SU-DHL-6 (cell line): ENCODE results near the gene GAMT.

Experiments
- EZH2phosphoT487 ChIP-seq: fragments of 200-600 bp; sonication (generic), shearing (Covaris generic); conservative IDR thresholded peaks from 2 replicates; pipeline ENCODE4 v1.6.1; 2018; ENCODE audit warnings: mild to moderate bottlenecking, antibody characterized with exemption, low read length, moderate library complexity, mixed read lengths
- TF ChIP-seq, protein P1 (sequence below): fragments of 200-600 bp; sonication (generic); IDR thresholded peaks from one replicate; pipeline ENCODE4 v1.5.1; 2017; ENCODE audit warnings: antibody characterized with exemption, mild to moderate bottlenecking, low read length, moderate library complexity; ENCODE audit not compliant: insufficient read depth, poor library complexity, severe bottlenecking

DNA sequence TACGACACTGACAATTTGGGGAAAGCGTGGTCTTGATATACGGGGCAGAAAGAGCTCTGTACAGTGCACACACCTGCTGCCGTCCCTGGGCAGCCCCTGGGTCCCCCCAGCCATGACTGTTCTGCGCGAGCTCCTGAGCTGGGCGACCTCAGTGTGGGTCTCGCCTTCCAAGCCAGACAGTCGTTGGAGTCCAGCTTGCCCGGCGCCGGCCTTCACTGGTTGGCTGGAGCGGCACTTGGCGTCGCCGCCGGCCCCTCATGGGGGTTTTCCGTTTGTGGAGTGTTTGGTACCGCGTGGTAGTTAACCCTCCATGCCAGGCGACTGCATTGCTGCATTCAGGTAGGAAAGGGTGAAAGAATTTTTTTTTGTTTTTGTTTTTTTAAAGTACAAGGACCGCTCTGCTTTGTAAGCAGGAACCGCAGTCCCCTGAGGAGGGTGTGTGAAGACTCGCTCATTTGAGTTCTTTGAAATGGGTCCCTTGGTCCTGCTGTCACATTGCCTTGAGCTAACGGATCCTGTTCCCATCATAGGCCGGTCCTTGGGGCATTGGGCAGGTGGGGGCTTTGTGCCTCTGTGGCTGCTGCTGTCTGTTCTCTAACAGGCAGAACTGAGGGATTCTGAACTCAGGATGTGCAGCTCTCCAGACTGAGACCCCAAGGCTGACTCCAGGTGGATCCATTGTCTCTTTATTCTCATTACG, 26.0 kb upstream of the GAMT start:
- TF ChIP-seq, protein P1, sequence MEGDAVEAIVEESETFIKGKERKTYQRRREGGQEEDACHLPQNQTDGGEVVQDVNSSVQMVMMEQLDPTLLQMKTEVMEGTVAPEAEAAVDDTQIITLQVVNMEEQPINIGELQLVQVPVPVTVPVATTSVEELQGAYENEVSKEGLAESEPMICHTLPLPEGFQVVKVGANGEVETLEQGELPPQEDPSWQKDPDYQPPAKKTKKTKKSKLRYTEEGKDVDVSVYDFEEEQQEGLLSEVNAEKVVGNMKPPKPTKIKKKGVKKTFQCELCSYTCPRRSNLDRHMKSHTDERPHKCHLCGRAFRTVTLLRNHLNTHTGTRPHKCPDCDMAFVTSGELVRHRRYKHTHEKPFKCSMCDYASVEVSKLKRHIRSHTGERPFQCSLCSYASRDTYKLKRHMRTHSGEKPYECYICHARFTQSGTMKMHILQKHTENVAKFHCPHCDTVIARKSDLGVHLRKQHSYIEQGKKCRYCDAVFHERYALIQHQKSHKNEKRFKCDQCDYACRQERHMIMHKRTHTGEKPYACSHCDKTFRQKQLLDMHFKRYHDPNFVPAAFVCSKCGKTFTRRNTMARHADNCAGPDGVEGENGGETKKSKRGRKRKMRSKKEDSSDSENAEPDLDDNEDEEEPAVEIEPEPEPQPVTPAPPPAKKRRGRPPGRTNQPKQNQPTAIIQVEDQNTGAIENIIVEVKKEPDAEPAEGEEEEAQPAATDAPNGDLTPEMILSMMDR = no peak
- no peak for TF ChIP-seq EZH2phosphoT487
